Upper lobe of left lung (tissue), 4 donors: Measurements from ENCODE around the gene TMEM247.

Source experiments
- POLR2A ChIP-seq, 4 donors: fragments of 450-650 bp; IDR thresholded peaks; one replicate each; pipeline ENCODE4 v1.5.1; 2016 to 2017; ENCODE audit warnings: antibody characterized with exemption in 4 of 4, mild to moderate bottlenecking in 2 of 4
- TF ChIP-seq, protein P1 (sequence below), 6 experiments: fragments of 450-650 bp in 4 of 6; fragments of 200-600 bp in 2 of 6; sonication (generic) in 2 of 6; IDR thresholded peaks; one replicate each; pipeline ENCODE4 v1.5.1; 2016 to 2019; ENCODE audit warnings: antibody characterized with exemption in 6 of 6

DNA sequence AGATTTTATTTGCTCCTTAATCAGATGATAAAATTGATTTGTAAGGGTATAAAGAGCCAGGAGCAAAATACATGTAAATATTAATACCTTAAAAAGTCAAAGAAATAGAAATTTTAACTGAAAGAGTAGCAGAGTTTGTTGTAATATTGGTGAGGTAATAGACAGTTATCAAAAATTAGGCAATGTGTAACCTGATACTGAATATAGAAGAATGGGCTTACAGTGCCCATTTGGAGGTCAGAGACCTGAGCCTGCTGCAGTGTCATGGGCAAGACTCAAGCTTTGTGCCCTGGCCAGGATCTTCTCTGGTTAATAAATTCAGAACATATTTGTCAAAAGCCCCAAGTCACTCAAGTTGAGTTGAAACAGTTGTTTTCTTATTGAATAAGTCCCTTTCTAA, 29.7 kb upstream of the TMEM247 start:
- TF ChIP-seq, protein P1, sequence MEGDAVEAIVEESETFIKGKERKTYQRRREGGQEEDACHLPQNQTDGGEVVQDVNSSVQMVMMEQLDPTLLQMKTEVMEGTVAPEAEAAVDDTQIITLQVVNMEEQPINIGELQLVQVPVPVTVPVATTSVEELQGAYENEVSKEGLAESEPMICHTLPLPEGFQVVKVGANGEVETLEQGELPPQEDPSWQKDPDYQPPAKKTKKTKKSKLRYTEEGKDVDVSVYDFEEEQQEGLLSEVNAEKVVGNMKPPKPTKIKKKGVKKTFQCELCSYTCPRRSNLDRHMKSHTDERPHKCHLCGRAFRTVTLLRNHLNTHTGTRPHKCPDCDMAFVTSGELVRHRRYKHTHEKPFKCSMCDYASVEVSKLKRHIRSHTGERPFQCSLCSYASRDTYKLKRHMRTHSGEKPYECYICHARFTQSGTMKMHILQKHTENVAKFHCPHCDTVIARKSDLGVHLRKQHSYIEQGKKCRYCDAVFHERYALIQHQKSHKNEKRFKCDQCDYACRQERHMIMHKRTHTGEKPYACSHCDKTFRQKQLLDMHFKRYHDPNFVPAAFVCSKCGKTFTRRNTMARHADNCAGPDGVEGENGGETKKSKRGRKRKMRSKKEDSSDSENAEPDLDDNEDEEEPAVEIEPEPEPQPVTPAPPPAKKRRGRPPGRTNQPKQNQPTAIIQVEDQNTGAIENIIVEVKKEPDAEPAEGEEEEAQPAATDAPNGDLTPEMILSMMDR (IDR thresholded peaks at IDR 0.05), result no peak
- no peak for TF ChIP-seq POLR2A (IDR thresholded peaks at IDR 0.05)
